ENCODE measurements around the gene IL19. TPM values are rescaled to one million over a fixed set of nuclear protein-coding genes. Genes with fewer than 3 reads are reported as not detected.

The IL19 gene
- total and polyA plus RNA-seq, 9 of the 15 experiments (the other 6 are each of a cell fraction or from before 2014, with no cell fraction given), result not detected

- no peak for FAIRE-seq
Observed at GRCh38 chr1:206860165-206860564, 89.6 kb downstream of the IL19 start.

GRCh38 chr1:206863266-206863665, 92.7 kb downstream of the IL19 start:
- in situ Hi-C loops (cut with MboI), result no loop called here
- POLR2A ChIA-PET, result interaction anchor here (0.7 kb wide), 1 partner anchor 129 kb away, joined by 3 read pairs; no protein-coding TSS in a partner anchor
- BruUV-seq (replicated peaks), result no TSS peak
- Histone ChIP-seq H3K27ac (ENCODE audit: extremely low read depth, low read depth, low read length) (no peak overlapping the region), H3K36me3 (ENCODE audit: control insufficient read depth, insufficient read depth, low read length) (no peaks in the 10 kb centered on the region), H3K4me1 (replicated peaks in 1 of 2; ENCODE audit: control insufficient read depth in 2 of 2, insufficient read depth in 2 of 2, low read length in 2 of 2) (peaks cover 0 to 5% of the 10 kb centered on the region in 2 experiments; a peak in 2 of 5 replicates), H3K4me2 (ENCODE audit: insufficient read depth, low read length) (no peak overlapping the region), H4K20me1 (replicated peaks; ENCODE audit: control insufficient read depth, insufficient read depth, low read length) (no peaks in the 10 kb centered on the region), H3K9ac (ENCODE audit: insufficient read depth in 1 of 2, low read depth in 2 of 2, low read length in 2 of 2) (no peak overlapping the region), H2AFZ (ENCODE audit: low read depth, low read length) (no peak overlapping the region), H3K4me3 (no peak overlapping the region), H3K27me3 (ENCODE audit: control insufficient read depth in 2 of 2, insufficient read depth in 2 of 2, low read length in 2 of 2) (peaks cover 18% of the 10 kb centered on the region in 2 experiments), H3K79me2 (ENCODE audit: control insufficient read depth, insufficient read depth, low read length) (no peaks in the 10 kb centered on the region), H3K9me3 (replicated peaks; ENCODE audit: control insufficient read depth, insufficient read depth, low read depth, low read length) (no peaks in the 10 kb centered on the region), H3K9me1 (ENCODE audit: control insufficient read depth, insufficient read depth, low read length) (no peaks in the 10 kb centered on the region)
- DNase-seq (ENCODE audit: extremely low read depth in 1 of 4, low spot score in 3 of 4) (no peak), FAIRE-seq (no peak), ATAC-seq (no peak)
- intact Hi-C loops (cut with micrococcal nuclease), result no loop called here
- WGBS (ENCODE audit: insufficient coverage, low coverage, missing lambda C conversion rate), result 0% methylated on average over 1 of the region's 1 CpG
- CTCF ChIA-PET (ENCODE audit: low intra/inter-chr PET ratio), result no interaction called here
- TF ChIP-seq POLR3G (IDR thresholded peaks at IDR 0.05; ENCODE audit: extremely low read depth, insufficient read length, insufficient replicate concordance) (no peak), HINFP (tag; conservative IDR thresholded peaks at IDR 0.05; ENCODE audit: low read depth) (no peak), PYGO2 (tag; IDR thresholded peaks at IDR 0.05) (no peak), EZH2 (IDR thresholded peaks at IDR 0.05; ENCODE audit: borderline replicate concordance, low read depth, low read length) (no peak), ZNF511 (CRISPR knock-in tag; IDR thresholded peaks at IDR 0.05) (no peak), MEIS2 (IDR thresholded peaks at IDR 0.05; ENCODE audit: partially characterized antibody) (no peak), POLR2H (tag; IDR thresholded peaks at IDR 0.05; ENCODE audit: low read depth) (no peak), LCOR (CRISPR knock-in tag; IDR thresholded peaks at IDR 0.05) (no peak), STAT6 (CRISPR knock-in tag; IDR thresholded peaks at IDR 0.05) (no peak)

More at GRCh38 chr1:206860165-206860564, 89.6 kb downstream of the IL19 start:
- Histone ChIP-seq H3K4me2 (ENCODE audit: insufficient read depth, low read length) (no peak overlapping the region), H3K4me1 (replicated peaks in 1 of 2; ENCODE audit: control insufficient read depth in 2 of 2, insufficient read depth in 2 of 2, low read length in 2 of 2) (peaks cover 0 to 1% of the 10 kb centered on the region in 2 experiments; a peak in 1 of 5 replicates), H3K27ac (ENCODE audit: extremely low read depth, low read depth, low read length) (no peak overlapping the region), H2AFZ (ENCODE audit: low read depth, low read length) (no peak overlapping the region), H3K79me2 (ENCODE audit: control insufficient read depth, insufficient read depth, low read length) (no peaks in the 10 kb centered on the region), H4K20me1 (replicated peaks; ENCODE audit: control insufficient read depth, insufficient read depth, low read length) (no peaks in the 10 kb centered on the region), H3K9me1 (ENCODE audit: control insufficient read depth, insufficient read depth, low read length) (no peaks in the 10 kb centered on the region), H3K9ac (ENCODE audit: insufficient read depth in 1 of 2, low read depth in 2 of 2, low read length in 2 of 2) (no peak overlapping the region), H3K9me3 (replicated peaks; ENCODE audit: control insufficient read depth, insufficient read depth, low read depth, low read length) (no peaks in the 10 kb centered on the region), H3K36me3 (ENCODE audit: control insufficient read depth, insufficient read depth, low read length) (no peaks in the 10 kb centered on the region), H3K4me3 (no peak overlapping the region), H3K27me3 (ENCODE audit: control insufficient read depth in 2 of 2, insufficient read depth in 2 of 2, low read length in 2 of 2) (peaks cover 12 to 30% of the 10 kb centered on the region in 2 experiments)
- 0 out of 2 replicates have a peak, but pooled peaks have one; percentile 19 for TF ChIP-seq MAFG (tag; conservative IDR thresholded peaks at IDR 0.05)
- peak; percentile 56 for TF ChIP-seq ZNF316 (IDR thresholded peaks at IDR 0.05)
- no peak for TF ChIP-seq RCOR1 (IDR thresholded peaks at IDR 0.05; ENCODE audit: borderline replicate concordance in 1 of 2, low read depth in 2 of 2, low read length in 2 of 2)
- no peak for TF ChIP-seq HNRNPH1 (optimal IDR thresholded peaks at IDR 0.05; ENCODE audit: low read depth, low read length)
- TF ChIP-seq C11orf30 (IDR thresholded peaks at IDR 0.05; ENCODE audit: low read depth), result peak; percentile 45; the same call in 1 of the 2 replicates
- no peak for TF ChIP-seq XRCC3 (IDR thresholded peaks at IDR 0.05)
- intact Hi-C loops (cut with micrococcal nuclease) (no loop called here), in situ Hi-C loops (cut with MboI) (no loop called here)
- ChIA-PET CTCF (ENCODE audit: low intra/inter-chr PET ratio) (no interaction called here), POLR2A (interaction anchor here (1.4 to 1.8 kb wide), 2 partner anchors 12 to 13 kb away, joined by 4 to 7 read pairs; no protein-coding TSS in a partner anchor)
- ATAC-seq, result no peak
- WGBS (ENCODE audit: insufficient coverage, low coverage, missing lambda C conversion rate), result 0% methylated on average over 4 of the region's 4 CpGs
- DNase-seq (ENCODE audit: extremely low read depth in 1 of 4, low spot score in 3 of 4), result no peak
- no TSS peak for BruUV-seq (replicated peaks)

Data from K562 (cell line).